Lower leg skin (tissue), 3 donors: Measurements from ENCODE around the gene CDC34.

Source experiments
- POLR2A ChIP-seq, 2 donors: fragments of 450-650 bp; IDR thresholded peaks; one replicate each; pipeline ENCODE4 v1.6.1; 2016 to 2017; ENCODE audit warnings: antibody characterized with exemption in 2 of 2, mild to moderate bottlenecking in 1 of 2, moderate library complexity in 1 of 2
- TF ChIP-seq, protein P1 (sequence below), 3 donors: fragments of 450-650 bp; IDR thresholded peaks; one replicate each; pipeline ENCODE4 v1.5.1; 2016; ENCODE audit warnings: antibody characterized with exemption in 3 of 3, mild to moderate bottlenecking in 3 of 3, moderate library complexity in 2 of 3

DNA sequence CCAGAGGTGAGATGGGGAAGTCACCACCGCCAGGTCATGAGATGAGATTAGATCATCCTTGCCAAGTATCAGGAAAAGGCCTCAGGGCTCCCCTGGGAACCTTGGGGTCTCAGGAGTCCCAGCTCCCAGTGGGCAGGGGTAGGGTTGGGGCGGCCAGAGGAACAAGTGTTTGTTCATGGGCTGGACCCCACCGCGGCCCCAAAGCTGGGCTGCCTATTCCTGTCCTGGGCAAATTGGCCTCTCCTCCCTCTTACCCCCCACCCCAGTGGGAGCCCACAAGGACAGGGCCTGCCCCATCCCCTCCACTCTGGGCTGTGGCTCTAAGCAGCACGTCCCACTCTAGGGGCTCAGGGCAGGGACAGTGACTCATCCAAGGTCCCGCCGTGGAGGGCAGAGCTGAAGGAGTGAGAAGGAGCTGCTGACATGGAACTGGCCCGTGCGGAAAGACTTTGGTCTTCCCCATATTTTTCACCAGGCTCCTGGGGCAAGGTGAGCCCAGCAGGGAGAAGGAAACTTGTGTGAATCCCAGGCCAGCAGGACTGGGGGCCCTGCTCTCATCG is 54.1 kb downstream of the CDC34 start:
- TF ChIP-seq, protein P1, sequence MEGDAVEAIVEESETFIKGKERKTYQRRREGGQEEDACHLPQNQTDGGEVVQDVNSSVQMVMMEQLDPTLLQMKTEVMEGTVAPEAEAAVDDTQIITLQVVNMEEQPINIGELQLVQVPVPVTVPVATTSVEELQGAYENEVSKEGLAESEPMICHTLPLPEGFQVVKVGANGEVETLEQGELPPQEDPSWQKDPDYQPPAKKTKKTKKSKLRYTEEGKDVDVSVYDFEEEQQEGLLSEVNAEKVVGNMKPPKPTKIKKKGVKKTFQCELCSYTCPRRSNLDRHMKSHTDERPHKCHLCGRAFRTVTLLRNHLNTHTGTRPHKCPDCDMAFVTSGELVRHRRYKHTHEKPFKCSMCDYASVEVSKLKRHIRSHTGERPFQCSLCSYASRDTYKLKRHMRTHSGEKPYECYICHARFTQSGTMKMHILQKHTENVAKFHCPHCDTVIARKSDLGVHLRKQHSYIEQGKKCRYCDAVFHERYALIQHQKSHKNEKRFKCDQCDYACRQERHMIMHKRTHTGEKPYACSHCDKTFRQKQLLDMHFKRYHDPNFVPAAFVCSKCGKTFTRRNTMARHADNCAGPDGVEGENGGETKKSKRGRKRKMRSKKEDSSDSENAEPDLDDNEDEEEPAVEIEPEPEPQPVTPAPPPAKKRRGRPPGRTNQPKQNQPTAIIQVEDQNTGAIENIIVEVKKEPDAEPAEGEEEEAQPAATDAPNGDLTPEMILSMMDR (IDR thresholded peaks at IDR 0.05) = no peak
- no peak for TF ChIP-seq POLR2A (IDR thresholded peaks at IDR 0.05)
